Keratinocyte (primary cell): ENCODE results near the gene ST6GALNAC5. TPM values are rescaled to one million over a fixed set of nuclear protein-coding genes. Genes with fewer than 3 reads are reported as not detected.
A peak's percentile ranks its signal among the peaks of the same experiment; 100 is the strongest.

ENCODE experiments used
- DNase-seq: peaks from one replicate; pipeline ENCODE4 v3.0.0-alpha.2; 2011; ENCODE audit warnings: low read depth, missing footprints, low spot score
- FAIRE-seq: peaks from 2 replicates; lab custom pipeline; 2011; peaks lifted over from hg19 to GRCh38; lab: Jason Lieb, UNC
- H2AFZ ChIP-seq: 2 replicates; pipeline ENCODE4 v1.6.0; 2012; ENCODE audit warnings: low read length, control low read depth, inconsistent platforms; ENCODE audit not compliant: control insufficient read depth
- H3K27ac ChIP-seq: 2 replicates; pipeline ENCODE4 v1.5.1; 2011; ENCODE audit warnings: low read length; ENCODE audit not compliant: control insufficient read depth, insufficient read depth
- H3K27me3 ChIP-seq: 3 replicates; pipeline ENCODE4 v1.6.0; 2011; ENCODE audit warnings: low read length; ENCODE audit not compliant: control insufficient read depth, insufficient read depth; ENCODE audit errors: extremely low read depth
- H3K36me3 ChIP-seq, 2 experiments: 2 replicates in 1 of 2; 3 replicates in 1 of 2; pipeline ENCODE4 v1.5.1; 2011; ENCODE audit warnings: low read length in 2 of 2, mild to moderate bottlenecking in 1 of 2; ENCODE audit not compliant: control insufficient read depth in 2 of 2, insufficient read depth in 2 of 2; ENCODE audit errors: extremely low read depth in 1 of 2
- H3K4me1 ChIP-seq: 3 replicates; pipeline ENCODE4 v1.5.1; 2011; ENCODE audit warnings: low read length; ENCODE audit not compliant: control insufficient read depth, insufficient read depth; ENCODE audit errors: extremely low read depth
- H3K4me2 ChIP-seq: 3 replicates; pipeline ENCODE4 v1.6.0; 2011; ENCODE audit warnings: low read depth, low read length; ENCODE audit not compliant: control insufficient read depth, insufficient read depth; ENCODE audit errors: extremely low read depth
- H3K4me3 ChIP-seq, 3 experiments: fragments of 200-600 bp in 1 of 3; sonication (generic) in 1 of 3; 2 replicates in 2 of 3; 3 replicates in 1 of 3; pipeline ENCODE4 v1.5.1; 2011 to 2016; ENCODE audit warnings: low read length in 3 of 3, mild to moderate bottlenecking in 3 of 3, control low read depth in 2 of 3, inconsistent platforms in 1 of 3, low read depth in 1 of 3, mixed read lengths in 1 of 3, mixed run types in 1 of 3, moderate library complexity in 1 of 3; ENCODE audit not compliant: control insufficient read depth in 2 of 3, insufficient read depth in 2 of 3; ENCODE audit errors: extremely low read depth in 1 of 3
- H3K79me2 ChIP-seq: 2 replicates; pipeline ENCODE4 v1.6.0; 2012; ENCODE audit warnings: low read length; ENCODE audit not compliant: control insufficient read depth, insufficient read depth
- H3K9ac ChIP-seq: 3 replicates; pipeline ENCODE4 v1.6.0; 2011; ENCODE audit warnings: low read length; ENCODE audit not compliant: control insufficient read depth, insufficient read depth; ENCODE audit errors: extremely low read depth
- H3K9me1 ChIP-seq: 3 replicates; pipeline ENCODE4 v1.6.0; 2011; ENCODE audit warnings: low read length; ENCODE audit not compliant: control insufficient read depth, insufficient read depth; ENCODE audit errors: extremely low read depth
- H3K9me3 ChIP-seq: 2 replicates; pipeline ENCODE4 v1.5.1; 2012; ENCODE audit warnings: low read depth, low read length; ENCODE audit not compliant: control insufficient read depth
- H4K20me1 ChIP-seq: 3 replicates; pipeline ENCODE4 v1.6.0; 2011; ENCODE audit warnings: low read length; ENCODE audit not compliant: control insufficient read depth, insufficient read depth; ENCODE audit errors: extremely low read depth
- EZH2 ChIP-seq: IDR thresholded peaks from one replicate; pipeline ENCODE4 v1.6.1; 2012; ENCODE audit warnings: inconsistent platforms, mild to moderate bottlenecking, low read length, moderate library complexity
- dilution Hi-C: fragments of 300-500 bp; cut with MboI; formaldehyde crosslinking; loops from one replicate; pipeline ENCODE4 v1.7.0; 2020; ENCODE audit warnings: low sequenced_read_pairs; ENCODE audit not compliant: extremely low pct_ligation_motif_present
- polyA plus RNA-seq, 5 experiments: library from polyadenylated mRNA; depleted of rRNA in 3 of 5; stranded (reverse) in 3 of 5; stranded (forward) in 1 of 5; unstranded in 1 of 5; fragments of >200 nt; gene quantifications; 1 replicate in 1 of 5; 2 replicates in 3 of 5; 3 replicates in 1 of 5; pipeline versions ENCODE4 v1.2.1 to v1.2.3, GENCODE V29; 2011 to 2012; ENCODE audit warnings: missing spikeins in 2 of 5, low read depth in 1 of 5, low replicate concordance in 1 of 5
- TF ChIP-seq, protein P1 (sequence below), 3 experiments: IDR thresholded peaks in 1 of 3; conservative IDR thresholded peaks in 1 of 3; optimal IDR thresholded peaks in 1 of 3; 2 replicates in 2 of 3; 3 replicates in 1 of 3; pipeline versions ENCODE3 to v1.5.1; 2011; ENCODE audit warnings: low read length in 3 of 3, mild to moderate bottlenecking in 3 of 3, moderate library complexity in 2 of 3, control low read depth in 1 of 3, inconsistent platforms in 1 of 3; ENCODE audit not compliant: insufficient read depth in 2 of 3; ENCODE audit errors: extremely low read depth in 1 of 3

Gene ST6GALNAC5
- polyA plus RNA-seq, 1 donor (not counting 4 experiments of a cell fraction or from before 2014, with no cell fraction given), result 12.8 TPM

DNA sequence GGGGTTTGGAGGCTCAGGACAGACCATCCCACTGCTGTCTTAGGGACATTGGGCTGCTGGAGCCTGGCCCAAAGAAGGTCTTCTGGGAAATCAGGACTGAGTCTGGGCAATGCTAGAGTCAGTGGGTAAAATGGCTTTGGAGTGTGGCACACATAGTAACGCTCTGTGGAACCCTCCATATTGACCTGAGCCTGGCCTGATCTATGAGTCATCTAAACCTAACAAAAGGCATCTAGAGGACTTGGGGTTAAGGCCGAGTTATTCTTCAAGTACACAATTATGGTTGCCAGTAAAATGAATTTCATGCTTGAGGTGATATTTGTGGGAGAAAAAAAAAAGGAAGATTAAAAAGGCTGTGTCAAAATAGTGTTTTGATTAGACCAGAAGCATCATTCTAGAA lies 77.7 kb downstream of the ST6GALNAC5 start:
- Histone ChIP-seq H3K4me2 (no peak overlapping the region), H3K79me2 (no peaks in the 10 kb centered on the region), H3K4me1 (peaks cover 13% of the 10 kb centered on the region), H3K9me3 (no peaks in the 10 kb centered on the region), H4K20me1 (no peaks in the 10 kb centered on the region), H3K4me3 (no peak overlapping the region), H2AFZ (no peak overlapping the region), H3K9me1 (no peaks in the 10 kb centered on the region), H3K27ac (no peak overlapping the region), H3K36me3 (no peaks in the 10 kb centered on the region), H3K9ac (no peak overlapping the region), H3K27me3 (no peaks in the 10 kb centered on the region)
- DNase-seq, result no peak
- dilution Hi-C loops, result no loop called here
- TF ChIP-seq EZH2, result no peak
- TF ChIP-seq, protein P1, sequence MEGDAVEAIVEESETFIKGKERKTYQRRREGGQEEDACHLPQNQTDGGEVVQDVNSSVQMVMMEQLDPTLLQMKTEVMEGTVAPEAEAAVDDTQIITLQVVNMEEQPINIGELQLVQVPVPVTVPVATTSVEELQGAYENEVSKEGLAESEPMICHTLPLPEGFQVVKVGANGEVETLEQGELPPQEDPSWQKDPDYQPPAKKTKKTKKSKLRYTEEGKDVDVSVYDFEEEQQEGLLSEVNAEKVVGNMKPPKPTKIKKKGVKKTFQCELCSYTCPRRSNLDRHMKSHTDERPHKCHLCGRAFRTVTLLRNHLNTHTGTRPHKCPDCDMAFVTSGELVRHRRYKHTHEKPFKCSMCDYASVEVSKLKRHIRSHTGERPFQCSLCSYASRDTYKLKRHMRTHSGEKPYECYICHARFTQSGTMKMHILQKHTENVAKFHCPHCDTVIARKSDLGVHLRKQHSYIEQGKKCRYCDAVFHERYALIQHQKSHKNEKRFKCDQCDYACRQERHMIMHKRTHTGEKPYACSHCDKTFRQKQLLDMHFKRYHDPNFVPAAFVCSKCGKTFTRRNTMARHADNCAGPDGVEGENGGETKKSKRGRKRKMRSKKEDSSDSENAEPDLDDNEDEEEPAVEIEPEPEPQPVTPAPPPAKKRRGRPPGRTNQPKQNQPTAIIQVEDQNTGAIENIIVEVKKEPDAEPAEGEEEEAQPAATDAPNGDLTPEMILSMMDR (optimal IDR thresholded peaks at IDR 0.05 in 1 of 3, IDR thresholded peaks at IDR 0.05 in 1 of 3, conservative IDR thresholded peaks at IDR 0.05 in 1 of 3; ENCODE audit: extremely low read depth in 1 of 3, insufficient read depth in 2 of 3, low read length in 3 of 3), result no peak
- no peak for FAIRE-seq

GRCh38 chr1:76948846-76949245 lies 81.6 kb downstream of the ST6GALNAC5 start:
- Histone ChIP-seq H3K9me3 (no peaks in the 10 kb centered on the region), H3K4me3 (no peak overlapping the region), H3K79me2 (no peaks in the 10 kb centered on the region), H3K9ac (no peak overlapping the region), H3K4me2 (peak overlapping the region; percentile 35), H3K36me3 (no peaks in the 10 kb centered on the region), H3K27me3 (no peaks in the 10 kb centered on the region), H4K20me1 (no peaks in the 10 kb centered on the region), H2AFZ (no peak overlapping the region), H3K4me1 (peaks cover 21% of the 10 kb centered on the region), H3K9me1 (no peaks in the 10 kb centered on the region), H3K27ac (no peak overlapping the region)
- dilution Hi-C loops, result no loop called here
- FAIRE-seq (peak; percentile 81), DNase-seq (no peak)
- TF ChIP-seq, protein P1 (optimal IDR thresholded peaks at IDR 0.05 in 1 of 3, IDR thresholded peaks at IDR 0.05 in 1 of 3, conservative IDR thresholded peaks at IDR 0.05 in 1 of 3; ENCODE audit: extremely low read depth in 1 of 3, insufficient read depth in 2 of 3, low read length in 3 of 3), result no peak
- TF ChIP-seq EZH2, result no peak
